NCI-H2081 (cell line): ENCODE data around the gene POLR2L.
A peak's percentile ranks its signal among the peaks of the same experiment; 100 is the strongest.

Experiments used
- DNase-seq, 2 experiments: peaks; one replicate each; lab custom pipeline; 2025; lab: John Stamatoyannopoulos, UW

Gene POLR2L

GRCh38 chr11:794766-795633 is 47.3 kb downstream of the POLR2L start:
- no peak for DNase-seq

- no peak for DNase-seq
Measured at GRCh38 chr11:794013-794765, 48.1 kb downstream of the POLR2L start.

GRCh38 chr11:793556-793955 is 48.8 kb downstream of the POLR2L start:
- DNase-seq, result no peak

GRCh38 chr11:792873-793272 is 49.5 kb downstream of the POLR2L start:
- no peak for DNase-seq

GRCh38 chr11:792535-792821 is 49.9 kb downstream of the POLR2L start:
- no peak for DNase-seq

GRCh38 chr11:791658-792534 is 50.4 kb downstream of the POLR2L start:
- no peak for DNase-seq

- DNase-seq, result no peak
Measured at GRCh38 chr11:790721-791564, 51.4 kb downstream of the POLR2L start.

- DNase-seq, result peak in 1 of 2 experiments; percentile 14
Measured at GRCh38 chr11:789943-790342, 52.4 kb downstream of the POLR2L start, which contains the start of gene CEND1. TSS of gene CEND1 (minus strand) at chr11:790090. CDS start at chr11:788576, 1,514 bp downstream.
